Vagina (tissue), 2 donors: ENCODE measurements around the gene CELF4. TPM values are rescaled to one million over a fixed set of nuclear protein-coding genes. Genes with fewer than 3 reads are reported as not detected.

Experiments
- DNase-seq, 2 donors: peaks; one replicate each; pipeline ENCODE4 v3.0.0-alpha.2; 2017; ENCODE audit errors: extremely low spot score in 2 of 2
- H3K27ac ChIP-seq: fragments of 200-600 bp; sonication (generic); one replicate; pipeline ENCODE4 v1.5.1; 2019
- H3K27me3 ChIP-seq: fragments of 200-600 bp; sonication (generic); one replicate; pipeline ENCODE4 v1.5.1; 2019
- H3K36me3 ChIP-seq, 2 donors: fragments of 200-600 bp; sonication (generic); one replicate each; pipeline ENCODE4 v1.5.1; 2017 to 2019
- H3K4me1 ChIP-seq: fragments of 200-600 bp; sonication (generic); one replicate; pipeline ENCODE4 v1.5.1; 2019
- H3K4me3 ChIP-seq, 2 donors: fragments of 200-600 bp; sonication (generic); 1 replicate in 1 of 2; 2 replicates in 1 of 2; pipeline ENCODE4 v1.5.1; 2016 to 2019
- H3K9me3 ChIP-seq: fragments of 200-600 bp; sonication (generic); one replicate; pipeline ENCODE4 v1.5.1; 2019
- POLR2A ChIP-seq, 2 donors: fragments of 450-650 bp; IDR thresholded peaks; one replicate each; pipeline ENCODE4 v1.6.1; 2017; ENCODE audit warnings: antibody characterized with exemption in 2 of 2, mild to moderate bottlenecking in 2 of 2, moderate library complexity in 2 of 2
- POLR2AphosphoS5 ChIP-seq, 2 donors: sonication (generic); formaldehyde crosslinking; IDR thresholded peaks; one replicate each; pipeline ENCODE4 v1.9.0; 2017; ENCODE audit warnings: antibody characterized with exemption in 2 of 2, mild to moderate bottlenecking in 2 of 2, low read depth in 1 of 2; ENCODE audit not compliant: insufficient read depth in 1 of 2
- intact Hi-C: fragments of 100-400 bp; cut with DNase I; formaldehyde crosslinking; loops from one replicate; pipeline ENCODE4 v1.15.1; 2023
- total RNA-seq: library from RNA; depleted of rRNA; stranded (reverse); fragments of >200 nt; gene quantifications from one replicate; pipeline ENCODE4 v1.2.3, GENCODE V29; 2016
- TF ChIP-seq, protein P1 (sequence below), 3 experiments: fragments of 450-650 bp in 2 of 3; fragments of 200-600 bp in 1 of 3; sonication (generic) in 1 of 3; IDR thresholded peaks; one replicate each; pipeline ENCODE4 v1.5.1; 2017 to 2019; ENCODE audit warnings: antibody characterized with exemption in 3 of 3, mild to moderate bottlenecking in 2 of 3, moderate library complexity in 2 of 3

The CELF4 gene
- total RNA-seq, 1 donor from 2014 or later, result 2.2 TPM

DNA sequence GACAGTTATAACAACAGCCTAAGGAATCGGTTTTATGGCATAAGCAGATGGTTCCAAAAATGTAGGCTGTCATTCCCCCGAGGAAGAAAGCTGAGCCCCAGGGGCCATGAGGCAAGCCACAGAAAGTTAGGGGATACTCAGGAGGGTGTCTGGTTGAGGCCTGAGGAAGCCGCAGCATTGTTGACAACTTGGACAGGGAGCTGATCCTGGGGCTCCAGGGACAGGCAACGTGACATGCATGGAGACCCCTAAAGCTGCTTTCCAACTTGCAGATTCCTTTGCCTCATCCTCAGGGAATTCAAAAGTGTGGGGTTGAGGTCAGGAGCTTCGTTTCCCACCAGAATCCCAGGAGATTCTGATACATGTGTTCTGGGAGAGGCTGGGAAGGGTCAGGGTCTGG lies 20.9 kb downstream of the CELF4 start:
- no peak overlapping the region for H3K4me3 ChIP-seq
- no peaks in the 10 kb centered on the region for H3K9me3 ChIP-seq
- TF ChIP-seq POLR2A (IDR thresholded peaks at IDR 0.05), result no peak
- TF ChIP-seq, protein P1, sequence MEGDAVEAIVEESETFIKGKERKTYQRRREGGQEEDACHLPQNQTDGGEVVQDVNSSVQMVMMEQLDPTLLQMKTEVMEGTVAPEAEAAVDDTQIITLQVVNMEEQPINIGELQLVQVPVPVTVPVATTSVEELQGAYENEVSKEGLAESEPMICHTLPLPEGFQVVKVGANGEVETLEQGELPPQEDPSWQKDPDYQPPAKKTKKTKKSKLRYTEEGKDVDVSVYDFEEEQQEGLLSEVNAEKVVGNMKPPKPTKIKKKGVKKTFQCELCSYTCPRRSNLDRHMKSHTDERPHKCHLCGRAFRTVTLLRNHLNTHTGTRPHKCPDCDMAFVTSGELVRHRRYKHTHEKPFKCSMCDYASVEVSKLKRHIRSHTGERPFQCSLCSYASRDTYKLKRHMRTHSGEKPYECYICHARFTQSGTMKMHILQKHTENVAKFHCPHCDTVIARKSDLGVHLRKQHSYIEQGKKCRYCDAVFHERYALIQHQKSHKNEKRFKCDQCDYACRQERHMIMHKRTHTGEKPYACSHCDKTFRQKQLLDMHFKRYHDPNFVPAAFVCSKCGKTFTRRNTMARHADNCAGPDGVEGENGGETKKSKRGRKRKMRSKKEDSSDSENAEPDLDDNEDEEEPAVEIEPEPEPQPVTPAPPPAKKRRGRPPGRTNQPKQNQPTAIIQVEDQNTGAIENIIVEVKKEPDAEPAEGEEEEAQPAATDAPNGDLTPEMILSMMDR (IDR thresholded peaks at IDR 0.05), result no peak
- TF ChIP-seq POLR2AphosphoS5 (IDR thresholded peaks at IDR 0.05; ENCODE audit: insufficient read depth in 1 of 2, low read depth in 1 of 2), result no peak
- intact Hi-C loops, result no loop called here
- DNase-seq, result no peak
- no peaks in the 10 kb centered on the region for H3K36me3 ChIP-seq
- no peaks in the 10 kb centered on the region for H3K4me1 ChIP-seq
- H3K27me3 ChIP-seq, result no peaks in the 10 kb centered on the region
- no peak overlapping the region for H3K27ac ChIP-seq

DNA sequence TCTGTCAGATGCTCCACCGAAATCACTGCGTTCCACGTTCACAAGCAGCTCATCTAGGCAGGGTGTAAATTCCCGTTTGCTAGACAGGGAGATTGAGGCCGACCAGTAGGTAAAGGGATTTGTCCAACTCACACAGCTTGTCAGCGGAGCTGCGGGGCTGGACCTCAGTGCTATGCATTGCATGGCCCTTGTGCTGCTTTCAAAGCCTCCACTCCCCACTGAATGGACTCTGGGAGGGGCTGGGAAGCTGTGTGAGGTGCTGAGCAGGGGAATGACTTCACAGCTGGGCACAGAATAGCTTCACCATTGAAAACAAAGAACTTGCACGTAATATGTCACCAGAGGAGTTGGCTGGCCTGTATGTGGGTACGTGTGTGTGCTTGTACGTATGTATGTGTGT lies 21.4 kb downstream of the CELF4 start:
- intact Hi-C loops, result no loop called here

DNA sequence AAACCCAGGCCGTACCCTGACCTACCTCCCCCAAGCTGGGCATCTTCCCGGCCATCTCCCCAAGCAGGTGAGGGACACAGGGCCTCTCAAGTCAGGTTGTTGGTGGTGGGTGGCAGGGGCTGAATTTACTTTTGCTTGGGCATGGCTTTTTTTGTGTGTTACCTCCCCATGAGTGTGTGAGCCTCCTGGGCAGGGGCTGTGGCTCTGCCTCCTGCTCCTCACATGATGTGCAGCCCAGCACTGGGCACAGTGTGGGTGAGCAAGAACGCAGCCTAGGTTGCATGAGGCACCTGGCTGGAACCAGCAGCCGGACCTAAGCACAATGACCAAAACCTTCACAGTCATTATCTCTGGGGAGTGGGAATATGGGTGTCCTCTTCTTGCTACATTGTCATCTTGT lies 22.3 kb downstream of the CELF4 start:
- H3K27me3 ChIP-seq, result no peaks in the 10 kb centered on the region
- H3K9me3 ChIP-seq, result no peaks in the 10 kb centered on the region
- no peak overlapping the region for H3K4me3 ChIP-seq
- intact Hi-C loops, result no loop called here
- DNase-seq, result no peak
- no peaks in the 10 kb centered on the region for H3K36me3 ChIP-seq
- no peak for TF ChIP-seq POLR2AphosphoS5 (IDR thresholded peaks at IDR 0.05; ENCODE audit: insufficient read depth in 1 of 2, low read depth in 1 of 2)
- TF ChIP-seq, protein P1 (IDR thresholded peaks at IDR 0.05), result no peak
- no peak for TF ChIP-seq POLR2A (IDR thresholded peaks at IDR 0.05)
- H3K4me1 ChIP-seq, result no peaks in the 10 kb centered on the region
- no peak overlapping the region for H3K27ac ChIP-seq

More for the DNA sequence above, 21.4 kb downstream of the CELF4 start:
- Histone ChIP-seq H3K4me1 (no peaks in the 10 kb centered on the region), H3K27ac (no peak overlapping the region), H3K9me3 (no peaks in the 10 kb centered on the region), H3K27me3 (no peaks in the 10 kb centered on the region), H3K4me3 (no peak overlapping the region), H3K36me3 (no peaks in the 10 kb centered on the region)
- DNase-seq, result no peak
- TF ChIP-seq POLR2A (IDR thresholded peaks at IDR 0.05) (no peak), POLR2AphosphoS5 (IDR thresholded peaks at IDR 0.05; ENCODE audit: insufficient read depth in 1 of 2, low read depth in 1 of 2) (no peak)
- TF ChIP-seq, protein P1 (IDR thresholded peaks at IDR 0.05), result no peak

DNA sequence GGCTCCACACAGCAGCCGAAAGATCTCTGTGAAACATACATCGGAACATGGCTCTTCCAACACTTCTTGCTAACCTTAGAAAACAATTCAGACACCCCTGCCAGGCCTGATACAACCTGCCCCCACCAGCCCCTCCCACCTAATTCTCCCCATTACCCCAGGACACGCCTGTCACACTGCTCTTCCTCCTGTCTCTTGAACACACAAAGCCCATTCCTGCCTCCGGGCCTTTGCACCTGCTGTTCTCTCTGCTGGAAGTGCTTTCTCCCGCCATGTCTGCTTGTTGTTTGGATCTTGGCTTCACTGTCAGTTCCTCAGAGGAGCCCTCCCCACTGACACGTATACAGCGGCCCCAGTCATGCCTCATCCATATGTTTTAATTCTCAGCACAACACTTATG lies 24.1 kb downstream of the CELF4 start:
- Histone ChIP-seq H3K4me3 (no peak overlapping the region), H3K9me3 (no peaks in the 10 kb centered on the region), H3K36me3 (no peaks in the 10 kb centered on the region), H3K4me1 (no peaks in the 10 kb centered on the region), H3K27me3 (no peaks in the 10 kb centered on the region), H3K27ac (no peak overlapping the region)
- no peak for TF ChIP-seq POLR2A (IDR thresholded peaks at IDR 0.05)
- TF ChIP-seq, protein P1 (IDR thresholded peaks at IDR 0.05), result no peak
- no peak for TF ChIP-seq POLR2AphosphoS5 (IDR thresholded peaks at IDR 0.05; ENCODE audit: insufficient read depth in 1 of 2, low read depth in 1 of 2)
- intact Hi-C loops, result no loop called here
- DNase-seq, result no peak

DNA sequence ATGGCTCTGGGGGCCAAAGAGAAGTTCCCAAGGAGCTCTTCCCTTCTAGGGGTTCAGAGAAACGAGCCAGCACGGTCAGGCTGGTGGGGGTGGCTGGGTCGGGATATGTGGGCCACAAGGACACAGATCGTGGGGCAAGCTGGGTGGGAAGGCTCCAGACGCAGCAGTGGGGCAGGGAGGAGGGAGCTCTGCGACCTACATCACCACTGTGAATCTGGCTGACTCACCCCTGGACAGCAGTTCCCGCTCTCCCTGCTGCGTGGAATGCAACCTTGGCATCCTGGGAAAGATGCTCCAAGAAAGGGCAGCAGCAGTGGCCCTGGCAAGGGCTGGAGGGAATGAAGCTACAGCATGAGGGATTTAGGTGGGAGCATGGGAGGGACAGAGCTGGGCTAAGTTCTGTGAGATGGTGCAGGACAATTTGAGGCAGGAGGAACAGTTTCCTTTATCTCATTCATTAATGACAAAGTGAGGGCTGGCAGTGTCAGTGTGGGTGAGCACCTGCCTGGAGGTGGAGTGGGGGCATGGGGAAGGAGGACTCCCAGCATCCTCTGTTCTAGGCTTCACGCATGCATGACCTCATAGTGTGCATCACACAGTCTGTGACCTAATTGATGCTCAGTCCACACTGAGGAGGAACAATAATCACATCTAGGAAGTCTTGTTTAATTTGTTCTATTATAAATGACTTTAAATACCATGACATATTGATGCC lies 25.0 kb downstream of the CELF4 start:
- intact Hi-C loops, result no loop called here
- no peaks in the 10 kb centered on the region for H3K4me1 ChIP-seq
- H3K27me3 ChIP-seq, result no peaks in the 10 kb centered on the region
- no peaks in the 10 kb centered on the region for H3K36me3 ChIP-seq
- no peak for DNase-seq
- no peaks in the 10 kb centered on the region for H3K9me3 ChIP-seq
- TF ChIP-seq, protein P1 (IDR thresholded peaks at IDR 0.05), result no peak
- TF ChIP-seq POLR2AphosphoS5 (IDR thresholded peaks at IDR 0.05; ENCODE audit: insufficient read depth in 1 of 2, low read depth in 1 of 2), result no peak
- no peak for TF ChIP-seq POLR2A (IDR thresholded peaks at IDR 0.05)
- H3K4me3 ChIP-seq, result no peak overlapping the region
- H3K27ac ChIP-seq, result no peak overlapping the region
